Prostate gland (tissue), 2 donors: ENCODE results near the gene C1QTNF1. TPM values are rescaled to one million over a fixed set of nuclear protein-coding genes. Genes with fewer than 3 reads are reported as not detected.

Source experiments
- DNase-seq: peaks from one replicate; pipeline ENCODE4 v3.0.0-alpha.2; 2019; ENCODE audit warnings: low spot score
- H3K27ac ChIP-seq, 2 donors: fragments of 200-600 bp; sonication (generic); 2 replicates each; pipeline ENCODE4 v1.5.1; 2017 to 2019
- H3K27me3 ChIP-seq: fragments of 200-600 bp; sonication (generic); replicated peaks from 2 replicates; pipeline ENCODE4 v1.5.1; 2019; ENCODE audit not compliant: insufficient read depth
- H3K36me3 ChIP-seq, 2 donors: fragments of 200-600 bp; sonication (generic); 1 replicate in 1 of 2; 2 replicates in 1 of 2; pipeline versions ENCODE4 v1.5.1 to v1.8.1; 2017 to 2019
- H3K4me1 ChIP-seq: fragments of 200-600 bp; sonication (generic); replicated peaks from 2 replicates; pipeline ENCODE4 v1.5.1; 2019
- H3K4me3 ChIP-seq, 2 donors: fragments of 200-600 bp; sonication (generic); 2 replicates each; pipeline ENCODE4 v1.5.1; 2017 to 2019
- H3K9me3 ChIP-seq: fragments of 200-600 bp; sonication (generic); 2 replicates; pipeline ENCODE4 v1.5.1; 2017
- CTCF ChIP-seq, 4 experiments: fragments of 200-600 bp in 2 of 4; fragments of 450-650 bp in 2 of 4; sonication (generic) in 2 of 4; IDR thresholded peaks; 1 replicate in 3 of 4; 2 replicates in 1 of 4; pipeline ENCODE4 v1.5.1; 2016 to 2019; ENCODE audit warnings: antibody characterized with exemption in 4 of 4, mild to moderate bottlenecking in 2 of 4, moderate library complexity in 2 of 4
- POLR2A ChIP-seq: fragments of 450-650 bp; IDR thresholded peaks from one replicate; pipeline ENCODE4 v1.6.1; 2016; ENCODE audit warnings: antibody characterized with exemption, mild to moderate bottlenecking
- POLR2AphosphoS5 ChIP-seq: sonication (generic); formaldehyde crosslinking; IDR thresholded peaks from one replicate; pipeline ENCODE4 v1.6.1; 2017; ENCODE audit warnings: antibody characterized with exemption
- WGBS: methylation state at CpG from one replicate; pipeline ENCODE4 v1.1.5; 2018; 5-methylcytosine and 5-hydroxymethylcytosine counted together
- intact Hi-C: fragments of 100-400 bp; cut with DNase I; formaldehyde crosslinking; loops from one replicate; pipeline ENCODE4 v1.14.2; 2022
- total RNA-seq, 2 donors: library from RNA; depleted of rRNA; stranded (reverse); fragments of >200 nt; gene quantifications; one replicate each; pipeline ENCODE4 v1.1.0, GENCODE V29; 2016

Gene C1QTNF1
- total RNA-seq, 2 donors from 2014 or later, result 16.3 to 57.9 TPM

- DNase-seq, result peak; percentile 79
- Histone ChIP-seq H3K27me3 (no peaks in the 10 kb centered on the region), H3K4me1 (no peaks in the 10 kb centered on the region), H3K36me3 (no peaks in the 10 kb centered on the region), H3K9me3 (no peaks in the 10 kb centered on the region), H3K4me3 (no peak overlapping the region), H3K27ac (no peak overlapping the region)
- 66% methylated on average over 13 of the region's 13 CpGs for WGBS
- TF ChIP-seq CTCF (IDR thresholded peaks at IDR 0.05), result peak; percentile 84 to 95 (median 92)
- no peak for TF ChIP-seq POLR2A
- peak; percentile 54 for TF ChIP-seq POLR2AphosphoS5
- intact Hi-C loops, result no loop called here
These were observed 18.6 kb downstream of the C1QTNF1 start for GRCh38 chr17:79042421-79043190.

- Histone ChIP-seq H3K27ac (no peak overlapping the region), H3K27me3 (no peaks in the 10 kb centered on the region), H3K9me3 (no peaks in the 10 kb centered on the region), H3K4me1 (no peaks in the 10 kb centered on the region), H3K4me3 (no peak overlapping the region), H3K36me3 (no peaks in the 10 kb centered on the region)
- no peak for TF ChIP-seq POLR2AphosphoS5
- TF ChIP-seq CTCF (IDR thresholded peaks at IDR 0.05), result no peak
- TF ChIP-seq POLR2A, result no peak
- intact Hi-C loops, result no loop called here
- no peak for DNase-seq
- 86% methylated on average over 10 of the region's 10 CpGs for WGBS
These were observed 19.4 kb downstream of the C1QTNF1 start for GRCh38 chr17:79043191-79043930.

GRCh38 chr17:79043931-79044320 lies 20.0 kb downstream of the C1QTNF1 start:
- WGBS, result 72% methylated on average over 12 of the region's 12 CpGs
- TF ChIP-seq POLR2AphosphoS5 (no peak), CTCF (IDR thresholded peaks at IDR 0.05) (no peak), POLR2A (no peak)
- DNase-seq, result no peak
- Histone ChIP-seq H3K4me3 (no peak overlapping the region), H3K4me1 (no peaks in the 10 kb centered on the region), H3K27me3 (no peaks in the 10 kb centered on the region), H3K36me3 (no peaks in the 10 kb centered on the region), H3K27ac (no peak overlapping the region), H3K9me3 (no peaks in the 10 kb centered on the region)
- intact Hi-C loops, result no loop called here

- WGBS, result 95% methylated on average over 11 of the region's 11 CpGs
- Histone ChIP-seq H3K36me3 (no peaks in the 10 kb centered on the region), H3K4me3 (no peak overlapping the region), H3K27ac (no peak overlapping the region), H3K9me3 (no peaks in the 10 kb centered on the region), H3K4me1 (no peaks in the 10 kb centered on the region), H3K27me3 (no peaks in the 10 kb centered on the region)
- no peak for TF ChIP-seq CTCF (IDR thresholded peaks at IDR 0.05)
- no peak for TF ChIP-seq POLR2A
- TF ChIP-seq POLR2AphosphoS5, result no peak
- DNase-seq, result no peak
- intact Hi-C loops, result no loop called here
These were observed 20.5 kb downstream of the C1QTNF1 start for GRCh38 chr17:79044462-79044861.
